ENCODE results near the gene GARIN1A.

DNA sequence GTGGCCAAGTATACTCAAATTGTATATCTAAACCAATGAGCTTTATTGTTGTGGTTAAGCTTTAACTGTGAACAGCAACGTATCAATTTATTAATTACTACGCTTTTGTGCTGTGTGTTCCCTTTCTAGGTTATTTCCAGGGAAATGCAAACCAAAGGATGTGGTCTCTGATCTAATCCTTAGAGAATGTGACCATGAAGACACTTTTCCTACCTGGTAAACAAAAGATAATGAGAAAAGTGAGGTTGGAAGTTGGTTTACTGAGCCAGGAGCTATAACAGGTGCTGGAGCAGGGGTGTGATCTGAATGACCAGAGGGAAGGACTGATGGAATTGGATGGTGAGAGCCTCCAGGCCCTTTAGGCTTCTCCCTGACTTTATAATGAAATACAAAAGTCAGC, 41.7 kb downstream of the GARIN1A start:
- no peak for TF ChIP-seq EP300 (IDR thresholded peaks at IDR 0.05)
- TF ChIP-seq CTCF (IDR thresholded peaks at IDR 0.05): no peak
